OCI-LY3 (cell line): ENCODE measurements around the gene LAYN.

Source experiments
- H2AFZ ChIP-seq: fragments of 200-600, 300-600 bp; shearing (Covaris generic); 2 replicates; pipeline ENCODE4 v1.6.0; 2014; ENCODE audit warnings: antibody characterized with exemption, low read depth, low read length
- H3K27ac ChIP-seq: fragments of 200-600, 300-600 bp; sonication (generic); 2 replicates; pipeline ENCODE4 v1.5.1; 2014; ENCODE audit warnings: mild to moderate bottlenecking, low read length, moderate library complexity, mixed read lengths
- H3K27me3 ChIP-seq: fragments of 200-600, 300-600 bp; sonication (generic); 2 replicates; pipeline ENCODE4 v1.6.1; 2014; ENCODE audit warnings: low read depth, low read length, mixed read lengths
- H3K36me3 ChIP-seq: fragments of 200-600, 300-600 bp; sonication (generic); replicated peaks from 2 replicates; pipeline ENCODE3; 2014; ENCODE audit warnings: low read depth, low read length, mixed read lengths
- H3K4me1 ChIP-seq: fragments of 300-600, 200-600 bp; sonication (generic); 2 replicates; pipeline ENCODE4 v1.6.1; 2014; ENCODE audit warnings: low read length, mixed read lengths
- H3K4me2 ChIP-seq: fragments of 200-600, 300-600 bp; sonication (generic); 2 replicates; pipeline ENCODE4 v1.6.1; 2014; ENCODE audit warnings: low read length, mixed read lengths
- H3K4me3 ChIP-seq: fragments of 300-600, 200-600 bp; sonication (generic); 2 replicates; pipeline ENCODE4 v1.5.1; 2014; ENCODE audit warnings: antibody characterized with exemption, mild to moderate bottlenecking, low read length, moderate library complexity
- H3K79me2 ChIP-seq: fragments of 300-600, 200-600 bp; shearing (Covaris generic); 2 replicates; pipeline ENCODE4 v1.6.1; 2014; ENCODE audit warnings: mild to moderate bottlenecking, low read length, mixed read lengths
- H3K9ac ChIP-seq: fragments of 300-600, 200-600 bp; shearing (Covaris generic); 2 replicates; pipeline ENCODE4 v1.6.0; 2014; ENCODE audit warnings: mild to moderate bottlenecking, low read length, moderate library complexity
- H3K9me3 ChIP-seq: fragments of 200-600, 300-600 bp; shearing (Covaris generic); 2 replicates; pipeline ENCODE4 v1.6.1; 2014; ENCODE audit warnings: low read length, mixed read lengths; ENCODE audit not compliant: insufficient read depth
- H4K20me1 ChIP-seq: fragments of 200-600, 300-600 bp; sonication (generic); 2 replicates; pipeline ENCODE4 v1.6.1; 2016; ENCODE audit warnings: low read length, mixed read lengths; ENCODE audit not compliant: insufficient read depth
- CTCF ChIP-seq: fragments of 200-600, 300-600 bp; sonication (generic); IDR thresholded peaks from 2 replicates; pipeline ENCODE4 v1.5.1; 2014; ENCODE audit warnings: antibody characterized with exemption, low read length, low read depth
- EZH2phosphoT487 ChIP-seq: fragments of 200-600 bp; shearing (Covaris generic); IDR thresholded peaks from 2 replicates; pipeline ENCODE4 v1.6.1; 2018; ENCODE audit warnings: antibody characterized with exemption, mixed run types, low read depth

Gene LAYN

GRCh38 chr11:111540114-111540936 is at the start of gene LAYN:
Gene LAYN (plus strand): TSS chr11:111540720. CDS start chr11:111540844, 124 bp downstream.
- H3K4me3 ChIP-seq = no peak within 1 kb of the TSS
- no peaks in the 10 kb centered on the region for H3K27me3 ChIP-seq
- no peak within 1 kb of the TSS for H2AFZ ChIP-seq

GRCh38 chr11:111494040-111494439 is 46.5 kb upstream of the LAYN start:
- H4K20me1 ChIP-seq = no peaks in the 10 kb centered on the region
- no peaks in the 10 kb centered on the region for H3K79me2 ChIP-seq
- no peaks in the 10 kb centered on the region for H3K4me1 ChIP-seq
- no peak overlapping the region for H2AFZ ChIP-seq
- peaks cover 13% of the 10 kb centered on the region; the same call in 1 of the 2 replicates for H3K27me3 ChIP-seq
- no peak for TF ChIP-seq CTCF
- no peak for TF ChIP-seq EZH2phosphoT487
- no peak overlapping the region for H3K27ac ChIP-seq
- no peak overlapping the region for H3K9ac ChIP-seq
- H3K4me3 ChIP-seq = no peak overlapping the region
- H3K4me2 ChIP-seq = no peak overlapping the region
- no peaks in the 10 kb centered on the region for H3K9me3 ChIP-seq
- no peaks in the 10 kb centered on the region for H3K36me3 ChIP-seq

More at GRCh38 chr11:111540114-111540936, at the start of gene LAYN:
- Histone ChIP-seq H3K9ac (no peak within 1 kb of the TSS), H3K9me3 (no peaks in the 10 kb centered on the region), H3K36me3 (no peaks in the 10 kb centered on the region), H3K27ac (no peak within 1 kb of the TSS), H4K20me1 (no peaks in the 10 kb centered on the region), H3K4me1 (no peaks in the 10 kb centered on the region), H3K79me2 (no peaks in the 10 kb centered on the region), H3K4me2 (no peak within 1 kb of the TSS)
- TF ChIP-seq CTCF = no peak
- no peak for TF ChIP-seq EZH2phosphoT487

- TF ChIP-seq EZH2phosphoT487 (no peak), CTCF (no peak)
Measured at GRCh38 chr11:111499483-111499882, 41.0 kb upstream of the LAYN start.

GRCh38 chr11:111500481-111500880 is 40.0 kb upstream of the LAYN start:
- H3K27ac ChIP-seq = no peak overlapping the region
- no peaks in the 10 kb centered on the region for H4K20me1 ChIP-seq
- no peaks in the 10 kb centered on the region for H3K36me3 ChIP-seq
- no peak overlapping the region for H3K4me2 ChIP-seq
- no peaks in the 10 kb centered on the region for H3K9me3 ChIP-seq
- H3K79me2 ChIP-seq = no peaks in the 10 kb centered on the region
- H3K27me3 ChIP-seq = peaks cover 10% of the 10 kb centered on the region; the same call in 1 of the 2 replicates
- H3K9ac ChIP-seq = no peak overlapping the region
- no peaks in the 10 kb centered on the region for H3K4me1 ChIP-seq
- TF ChIP-seq CTCF (no peak), EZH2phosphoT487 (no peak)
- no peak overlapping the region for H2AFZ ChIP-seq
- H3K4me3 ChIP-seq = no peak overlapping the region

More at GRCh38 chr11:111499483-111499882, 41.0 kb upstream of the LAYN start:
- Histone ChIP-seq H3K4me2 (no peak overlapping the region), H3K79me2 (no peaks in the 10 kb centered on the region), H3K4me1 (no peaks in the 10 kb centered on the region), H3K4me3 (no peak overlapping the region), H4K20me1 (no peaks in the 10 kb centered on the region), H3K36me3 (no peaks in the 10 kb centered on the region), H3K27ac (no peak overlapping the region), H3K9ac (no peak overlapping the region), H2AFZ (no peak overlapping the region), H3K27me3 (peaks cover 10% of the 10 kb centered on the region; the same call in 1 of the 2 replicates), H3K9me3 (no peaks in the 10 kb centered on the region)
